Heart left ventricle (tissue), 16 donors: Measurements from ENCODE around the gene ASCC1. TPM values are rescaled to one million over a fixed set of nuclear protein-coding genes. Genes with fewer than 3 reads are reported as not detected.
"Not testable (repeated sequence)": the region's sequence is repeated elsewhere in the genome, so short reads cannot be mapped to it uniquely, and the experiment has no call there.

ENCODE experiments used
- ATAC-seq, 4 donors: fragments of 200-7000 bp; cut with Tn5 transposase; one replicate each; pipeline ENCODE4 v1.9.1; 2020 to 2022; ENCODE audit warnings: moderate library complexity in 4 of 4, mild to moderate bottlenecking in 3 of 4, moderate number of reproducible peaks in 1 of 4
- DNase-seq, 5 donors: peaks; one replicate each; pipeline ENCODE4 v3.0.0-alpha.2; 2020
- H3K27ac ChIP-seq, 12 donors: fragments of 200-600 bp; sonication (generic) in 4 of 12; one replicate each; pipeline versions ENCODE4 v1.5.0 to v1.8.0; 2016 to 2022; ENCODE audit warnings: mild to moderate bottlenecking in 2 of 12
- H3K27me3 ChIP-seq, 9 donors: fragments of 200-600 bp; sonication (generic) in 2 of 9; one replicate each; pipeline versions ENCODE4 v1.5.1 to v1.8.0; 2016 to 2022; ENCODE audit warnings: mild to moderate bottlenecking in 3 of 9
- H3K36me3 ChIP-seq, 9 donors: fragments of 200-600 bp; sonication (generic) in 2 of 9; one replicate each; pipeline versions ENCODE4 v1.5.0 to v1.8.0; 2018 to 2022; ENCODE audit warnings: mild to moderate bottlenecking in 2 of 9
- H3K4me1 ChIP-seq, 12 donors: fragments of 200-600 bp; sonication (generic) in 4 of 12; one replicate each; pipeline versions ENCODE4 v1.5.0 to v1.8.0; 2016 to 2022; ENCODE audit warnings: mild to moderate bottlenecking in 3 of 12
- H3K4me3 ChIP-seq, 12 donors: fragments of 200-600 bp; sonication (generic) in 4 of 12; one replicate each; pipeline versions ENCODE4 v1.5.0 to v1.8.0; 2017 to 2022; ENCODE audit warnings: mild to moderate bottlenecking in 9 of 12, moderate library complexity in 4 of 12
- H3K9me3 ChIP-seq, 12 donors: fragments of 200-600 bp; sonication (generic) in 4 of 12; one replicate each; pipeline versions ENCODE4 v1.5.0 to v1.8.0; 2016 to 2022; ENCODE audit warnings: mild to moderate bottlenecking in 1 of 12
- CTCF ChIP-seq, 12 donors: fragments of 200-600 bp; sonication (generic) in 4 of 12; IDR thresholded peaks; one replicate each; pipeline versions ENCODE4 v1.5.0 to v1.8.0; 2018 to 2022; ENCODE audit warnings: antibody characterized with exemption in 12 of 12, mild to moderate bottlenecking in 5 of 12
- POLR2A ChIP-seq, 2 donors: fragments of 450-650 bp; IDR thresholded peaks; one replicate each; pipeline ENCODE4 v1.6.1; 2017; ENCODE audit warnings: antibody characterized with exemption in 2 of 2, mild to moderate bottlenecking in 2 of 2, moderate library complexity in 2 of 2
- WGBS, 4 donors: extraction: QIAGEN DNeasy Blood & Tissue Kit in 2 of 4; methylation state at CpG; one replicate each; pipeline versions ENCODE4 v1.1.5 to v1.1.7; 2013 to 2018; 5-methylcytosine and 5-hydroxymethylcytosine counted together
- intact Hi-C, 10 donors: fragments of 100-400 bp; cut with DNase I; formaldehyde crosslinking; loops; one replicate each; pipeline versions ENCODE4 v1.11.1 to v1.14.2; 2022
- polyA plus RNA-seq, 2 donors: library from polyadenylated mRNA; stranded (reverse); fragments of 200-250 nt; gene quantifications; one replicate each; pipeline ENCODE4 v1.2.3, GENCODE V29; 2013
- total RNA-seq, 9 donors: library from RNA; depleted of rRNA in 2 of 9; stranded (reverse); fragments of >200 nt in 2 of 9; fragmentation: NEBNext Ultra II Directional in 3 of 9; extraction: Animal tissue kit (Norgen Biotek cat#: 25700) in 3 of 9; gene quantifications; one replicate each; pipeline versions ENCODE4 v1.1.0 to v1.2.4, GENCODE V29; 2016 to 2023
- donor health status: ischemic (EF 13 %, LVEDD 7.1; RV severe dilation, severe dysfunction).
- donor health status: healthy with polysubstance abuse.
- donor health status: DM: no; HTN: yes; CAD: no.
- donor health status: DM: no; HTN: no; CAD: no.
- donor health status: ischemic (EF 25% LVEDD 6.9; RV normal size, moderate dysfunction).
- donor health status: ischemic (EF 25% LVEDD 5.7; RV mildly dilated, moderate dysfunction).
- donor health status: healthy.
- donor health status: DM: yes; HTN: yes; CAD: no.
- donor health status: ischemic (EF 35%, LVEDD 5.7; RV mildly dilated, moderate dysfunction).
- donor health status: nonischemic (EF 11% LVEDD 7.7; RV severe dilation, severe dysfunction).
- donor health status: DM: yes; HTN: yes; CAD: no.
- donor health status: PGD.
- donor health status: ischemic (EF 29% LVEDD 5.4; RV normal size, mild dysfunction).
- donor health status: nonischemic (EF 23%, LVEDD 6.1; RV moderate dilation, normal function).

Gene ASCC1
- total and polyA plus RNA-seq, 11 donors, result 12.0 to 49.6 (median 35.3) TPM

- no peaks in the 10 kb centered on the region for H3K27me3 ChIP-seq
- H3K27ac ChIP-seq, result peak overlapping the region in 4 of 12 donors; percentile 23 to 77 (median 44)
- no peak overlapping the region for H3K4me3 ChIP-seq
- H3K36me3 ChIP-seq, result peaks cover 0 to 91% (median 46%) of the 10 kb centered on the region in 9 donors
- no peaks in the 10 kb centered on the region for H3K9me3 ChIP-seq
- H3K4me1 ChIP-seq, result peaks cover 0 to 51% (median 18%) of the 10 kb centered on the region in 12 donors
- 83 to 93% (median 88%) methylated on average over 6 of the region's 6 CpGs for WGBS, 4 donors
- no peak for ATAC-seq
- no peak for TF ChIP-seq POLR2A (IDR thresholded peaks at IDR 0.05)
- TF ChIP-seq CTCF (IDR thresholded peaks at IDR 0.05), result no peak
- intact Hi-C loops, result loop anchor here in 3 of 10 donors (5.0 to 10.0 kb wide), 2 partner anchors 101 to 273 kb away; no protein-coding TSS in a partner anchor
- DNase-seq, result no peak
Measured at GRCh38 chr10:72227826-72228225, 11.8 kb upstream of the ASCC1 start.

DNA sequence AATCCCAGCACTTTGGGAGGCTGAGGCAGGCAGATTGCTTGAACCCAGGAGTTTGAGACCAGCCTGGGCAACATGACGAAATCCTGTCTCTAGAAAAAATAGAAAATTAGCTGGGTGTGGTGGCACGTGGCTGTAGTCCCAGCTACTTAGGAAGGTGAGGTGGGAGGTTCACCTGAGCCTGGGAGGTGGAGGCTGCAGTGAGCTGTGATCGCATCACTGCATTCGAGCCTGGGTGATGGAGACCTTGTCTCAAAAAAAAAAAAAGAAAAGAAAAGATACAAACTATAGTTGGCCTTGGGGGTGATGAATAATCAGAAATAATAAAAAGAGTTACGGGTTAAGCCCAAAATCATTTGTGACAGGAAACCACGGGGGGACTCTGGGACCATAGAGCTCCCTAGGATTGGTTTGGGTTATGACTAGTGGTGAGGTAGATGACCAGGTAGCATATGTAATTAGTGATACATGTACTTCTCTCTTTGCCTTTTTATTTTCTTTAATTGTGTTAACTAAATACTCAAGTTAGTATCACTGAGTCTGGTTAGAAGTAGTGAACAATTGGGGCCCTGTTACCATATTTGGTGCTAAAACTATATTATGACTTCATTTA lies 10.4 kb upstream of the ASCC1 start:
- Histone ChIP-seq H3K4me1 (peaks cover 0 to 59% (median 22%) of the 10 kb centered on the region in 12 donors), H3K4me3 (no peak overlapping the region), H3K9me3 (no peaks in the 10 kb centered on the region), H3K27me3 (no peaks in the 10 kb centered on the region), H3K36me3 (peaks cover 0 to 80% (median 36%) of the 10 kb centered on the region in 9 donors), H3K27ac (no peak overlapping the region)
- intact Hi-C loops, result loop anchor here in 3 of 10 donors (5.0 to 10.0 kb wide), 2 partner anchors 99 to 272 kb away; no protein-coding TSS in a partner anchor
- WGBS, 4 donors, result 86 to 92% (median 88%) methylated on average over 6 of the region's 6 CpGs
- DNase-seq (no peak), ATAC-seq (no peak)
- TF ChIP-seq CTCF (IDR thresholded peaks at IDR 0.05) (no peak), POLR2A (IDR thresholded peaks at IDR 0.05) (no peak)

DNA sequence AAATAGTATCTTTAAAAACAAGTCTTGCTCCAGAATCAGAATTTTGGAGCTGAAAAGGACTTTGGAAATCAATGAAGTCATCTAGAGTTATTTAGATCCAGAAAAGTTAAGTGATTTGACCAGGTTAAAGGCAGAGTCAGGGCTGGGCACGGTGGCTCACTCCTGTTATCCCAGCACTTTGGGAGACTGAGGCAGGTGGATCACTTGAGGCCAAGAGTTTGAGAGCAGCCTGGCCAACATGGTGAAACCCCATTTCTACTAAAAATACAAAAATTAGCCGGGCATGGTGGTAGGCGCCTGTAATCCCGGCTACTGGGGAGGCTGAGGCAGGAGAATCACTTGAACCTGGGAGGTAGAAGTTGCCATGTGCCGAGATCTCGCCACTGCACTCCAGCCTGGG lies 8.1 kb upstream of the ASCC1 start:
- Histone ChIP-seq H3K36me3 (peaks cover 0 to 73% (median 45%) of the 10 kb centered on the region in 9 donors), H3K4me1 (peaks cover 0 to 57% (median 20%) of the 10 kb centered on the region in 12 donors)
- intact Hi-C loops, result loop anchor here in 5 of 10 donors (5.0 to 10.0 kb wide), 7 partner anchors 92 to 269 kb away; no protein-coding TSS in a partner anchor

GRCh38 chr10:72223743-72224101 lies 7.6 kb upstream of the ASCC1 start:
- intact Hi-C loops, result loop anchor here in 7 of 10 donors (2.0 to 10.0 kb wide), 11 partner anchors 51 to 269 kb away; no protein-coding TSS in a partner anchor
- H3K4me1 ChIP-seq, result peaks cover 0 to 57% (median 21%) of the 10 kb centered on the region in 12 donors
- WGBS, 4 donors, result 47 to 69% (median 66%) methylated on average over 1 of the region's 1 CpG

More for the DNA sequence above, 8.1 kb upstream of the ASCC1 start:
- peak overlapping the region in 9 of 12 donors; percentile 14 to 78 (median 58) for H3K27ac ChIP-seq
- not testable (repeated sequence) for ATAC-seq, H3K9me3 ChIP-seq, DNase-seq, H3K27me3 ChIP-seq, H3K4me3 ChIP-seq
- WGBS, 4 donors, result 84 to 94% (median 91%) methylated on average over 6 of the region's 6 CpGs

More at GRCh38 chr10:72223743-72224101, 7.6 kb upstream of the ASCC1 start:
- peaks cover 0 to 70% (median 45%) of the 10 kb centered on the region in 9 donors for H3K36me3 ChIP-seq
- peak overlapping the region in 11 of 12 donors; percentile 14 to 78 (median 58) for H3K27ac ChIP-seq
- TF ChIP-seq CTCF (IDR thresholded peaks at IDR 0.05) (no peak), POLR2A (IDR thresholded peaks at IDR 0.05) (no peak)
- H3K27me3 ChIP-seq, result no peaks in the 10 kb centered on the region
- ATAC-seq (peak; percentile 13 to 61 (median 32)), DNase-seq (no peak)
- H3K4me3 ChIP-seq, result no peak overlapping the region
- no peaks in the 10 kb centered on the region for H3K9me3 ChIP-seq
